H9 (cell line): Measurements from ENCODE around the gene SPSB3. TPM values are rescaled to one million over a fixed set of nuclear protein-coding genes. Genes with fewer than 3 reads are reported as not detected.

Source experiments
- DNase-seq: peaks from one replicate; pipeline ENCODE4 v3.0.0-alpha.2; 2017
- H2AFZ ChIP-seq: one replicate; pipeline ENCODE4 v1.6.1; 2013; ENCODE audit warnings: mild to moderate bottlenecking, low read length, control low read depth, moderate library complexity
- H2AK5ac ChIP-seq: 2 replicates; pipeline ENCODE4 v1.6.1; 2013; ENCODE audit warnings: low read length, control low read depth, mixed read lengths; ENCODE audit not compliant: insufficient read length
- H2BK120ac ChIP-seq: one replicate; pipeline ENCODE4 v1.6.1; 2013; ENCODE audit warnings: low read depth, mild to moderate bottlenecking, low read length, control low read depth, inconsistent platforms; ENCODE audit not compliant: poor library complexity, severe bottlenecking
- H2BK12ac ChIP-seq: 2 replicates; pipeline ENCODE4 v1.6.1; 2013; ENCODE audit warnings: low read length, control low read depth, mixed read lengths, low read depth; ENCODE audit not compliant: insufficient read length
- H2BK15ac ChIP-seq: 2 replicates; pipeline ENCODE4 v1.6.1; 2013; ENCODE audit warnings: low read depth, low read length, control low read depth
- H2BK20ac ChIP-seq: one replicate; pipeline ENCODE4 v1.6.1; 2013; ENCODE audit warnings: low read depth, mild to moderate bottlenecking, low read length, control low read depth, inconsistent platforms; ENCODE audit not compliant: poor library complexity, severe bottlenecking
- H2BK5ac ChIP-seq: 2 replicates; pipeline ENCODE4 v1.6.1; 2013; ENCODE audit warnings: low read length, control low read depth, mixed read lengths; ENCODE audit not compliant: insufficient read length
- H3K14ac ChIP-seq: 2 replicates; pipeline ENCODE4 v1.6.1; 2013; ENCODE audit warnings: low read length, control low read depth; ENCODE audit not compliant: insufficient read depth
- H3K18ac ChIP-seq: 2 replicates; pipeline ENCODE4 v1.6.1; 2013; ENCODE audit warnings: low read depth, mild to moderate bottlenecking, mixed read lengths, low read length, control low read depth; ENCODE audit not compliant: insufficient read length
- H3K23ac ChIP-seq: 2 replicates; pipeline ENCODE4 v1.6.1; 2013; ENCODE audit warnings: low read length, control low read depth, mixed read lengths, low read depth; ENCODE audit not compliant: insufficient read length
- H3K23me2 ChIP-seq: 2 replicates; pipeline ENCODE4 v1.6.1; 2013; ENCODE audit warnings: low read depth, mild to moderate bottlenecking, mixed read lengths, low read length, control low read depth; ENCODE audit not compliant: insufficient read length, poor library complexity, severe bottlenecking
- H3K27ac ChIP-seq: 2 replicates; pipeline ENCODE4 v1.5.1; 2013; ENCODE audit warnings: low read length, control low read depth, mixed read lengths, low read depth; ENCODE audit not compliant: insufficient read length
- H3K27me3 ChIP-seq: 2 replicates; pipeline ENCODE4 v1.6.1; 2013; ENCODE audit warnings: low read length, control low read depth, inconsistent platforms; ENCODE audit not compliant: insufficient read depth
- H3K4ac ChIP-seq: 2 replicates; pipeline ENCODE4 v1.6.1; 2013; ENCODE audit warnings: low read depth, mild to moderate bottlenecking, control low read depth, inconsistent platforms, low read length, moderate library complexity
- H3K4me1 ChIP-seq: 2 replicates; pipeline ENCODE4 v1.6.1; 2013; ENCODE audit warnings: low read length, control low read depth, inconsistent platforms; ENCODE audit not compliant: insufficient read depth
- H3K4me2 ChIP-seq: 2 replicates; pipeline ENCODE4 v1.6.1; 2013; ENCODE audit warnings: low read length, control low read depth, mixed read lengths; ENCODE audit not compliant: insufficient read length, insufficient read depth
- H3K56ac ChIP-seq: 2 replicates; pipeline ENCODE4 v1.6.1; 2013; ENCODE audit warnings: low read depth, mild to moderate bottlenecking, mixed read lengths, low read length, control low read depth; ENCODE audit not compliant: insufficient read length
- H3K79me1 ChIP-seq: 2 replicates; pipeline ENCODE4 v1.6.1; 2013; ENCODE audit warnings: low read depth, mild to moderate bottlenecking, moderate library complexity, low read length, control low read depth, inconsistent platforms; ENCODE audit not compliant: insufficient read depth, poor library complexity, severe bottlenecking
- H3K79me2 ChIP-seq: 2 replicates; pipeline ENCODE4 v1.6.1; 2013; ENCODE audit warnings: low read length, control low read depth, inconsistent platforms; ENCODE audit not compliant: insufficient read depth
- H3K9ac ChIP-seq: 2 replicates; pipeline ENCODE4 v1.6.1; 2013; ENCODE audit warnings: low read length, control low read depth, mixed read lengths; ENCODE audit not compliant: insufficient read length; ENCODE audit errors: extremely low read depth
- H3K9me3 ChIP-seq: one replicate; pipeline ENCODE4 v1.6.1; 2013; ENCODE audit warnings: low read depth, low read length, inconsistent platforms; ENCODE audit not compliant: control insufficient read depth
- H3T11ph ChIP-seq: one replicate; pipeline ENCODE4 v1.6.1; 2013; ENCODE audit warnings: mild to moderate bottlenecking, low read length, control low read depth, inconsistent platforms
- H4K20me1 ChIP-seq: one replicate; pipeline ENCODE4 v1.6.1; 2013; ENCODE audit not compliant: control insufficient read depth, insufficient read length, insufficient read depth
- H4K5ac ChIP-seq: 2 replicates; pipeline ENCODE4 v1.6.1; 2013; ENCODE audit warnings: low read depth, mild to moderate bottlenecking, mixed read lengths, low read length, control low read depth; ENCODE audit not compliant: insufficient read length
- H4K8ac ChIP-seq: replicated peaks from 2 replicates; pipeline ENCODE4 v1.6.1; 2013; ENCODE audit warnings: low read length, control low read depth, mixed read lengths, low read depth; ENCODE audit not compliant: insufficient read length
- H4K91ac ChIP-seq: 2 replicates; pipeline ENCODE4 v1.6.1; 2013; ENCODE audit warnings: low read depth, mild to moderate bottlenecking, moderate library complexity, mixed read lengths, low read length, control low read depth; ENCODE audit not compliant: insufficient read length
- H3K27ac Mint-ChIP-seq, 3 experiments: 2 replicates in 2 of 3; 3 replicates in 1 of 3; pipeline ENCODE4 v1.8.0; 2020 to 2021; ENCODE audit warnings: mixed read lengths in 3 of 3, mild to moderate bottlenecking in 1 of 3, moderate library complexity in 1 of 3
- H3K27me3 Mint-ChIP-seq: 2 replicates; pipeline ENCODE4 v1.8.0; 2021; ENCODE audit warnings: low read depth, mild to moderate bottlenecking, moderate library complexity, mixed read lengths
- H3K36me3 Mint-ChIP-seq, 3 experiments: 2 replicates in 2 of 3; 3 replicates in 1 of 3; pipeline ENCODE4 v1.8.0; 2020 to 2021; ENCODE audit warnings: low read depth in 3 of 3, mixed read lengths in 3 of 3; ENCODE audit not compliant: insufficient read depth in 1 of 3
- H3K4me1 Mint-ChIP-seq, 2 experiments: 2 replicates each; pipeline ENCODE4 v1.8.0; 2020; ENCODE audit warnings: mixed read lengths in 2 of 2
- H3K4me3 Mint-ChIP-seq, 2 experiments: 2 replicates in 1 of 2; 3 replicates in 1 of 2; pipeline ENCODE4 v1.8.0; 2020 to 2021; ENCODE audit warnings: mild to moderate bottlenecking in 2 of 2, mixed read lengths in 2 of 2, moderate library complexity in 1 of 2
- H3K9me3 Mint-ChIP-seq, 2 experiments: 2 replicates in 1 of 2; 3 replicates in 1 of 2; pipeline ENCODE4 v1.8.0; 2020; ENCODE audit warnings: mild to moderate bottlenecking in 2 of 2, mixed read lengths in 2 of 2, moderate library complexity in 1 of 2
- WGBS: extraction: QIAGEN DNeasy Blood & Tissue Kit; methylation state at CpG from one replicate; pipeline ENCODE4 v1.1.7; 2013; ENCODE audit warnings: missing lambda C conversion rate, low lambda C conversion rate, mixed read lengths; ENCODE audit not compliant: insufficient read length; ENCODE audit errors: extremely low coverage; 5-methylcytosine and 5-hydroxymethylcytosine counted together
- total RNA-seq: library from RNA; stranded (reverse); gene quantifications from 2 replicates; pipeline ENCODE4 v1.2.1, GENCODE V29; 2021
- TF ChIP-seq, protein P1 (sequence below): fragments of 200-600 bp; sonication (generic); conservative IDR thresholded peaks from 3 replicates; pipeline ENCODE4 v1.8.0; 2021; ENCODE audit warnings: antibody characterized with exemption, mild to moderate bottlenecking

Gene SPSB3
- total RNA-seq, 1 experiment from 2014 or later = 19.9 TPM

DNA sequence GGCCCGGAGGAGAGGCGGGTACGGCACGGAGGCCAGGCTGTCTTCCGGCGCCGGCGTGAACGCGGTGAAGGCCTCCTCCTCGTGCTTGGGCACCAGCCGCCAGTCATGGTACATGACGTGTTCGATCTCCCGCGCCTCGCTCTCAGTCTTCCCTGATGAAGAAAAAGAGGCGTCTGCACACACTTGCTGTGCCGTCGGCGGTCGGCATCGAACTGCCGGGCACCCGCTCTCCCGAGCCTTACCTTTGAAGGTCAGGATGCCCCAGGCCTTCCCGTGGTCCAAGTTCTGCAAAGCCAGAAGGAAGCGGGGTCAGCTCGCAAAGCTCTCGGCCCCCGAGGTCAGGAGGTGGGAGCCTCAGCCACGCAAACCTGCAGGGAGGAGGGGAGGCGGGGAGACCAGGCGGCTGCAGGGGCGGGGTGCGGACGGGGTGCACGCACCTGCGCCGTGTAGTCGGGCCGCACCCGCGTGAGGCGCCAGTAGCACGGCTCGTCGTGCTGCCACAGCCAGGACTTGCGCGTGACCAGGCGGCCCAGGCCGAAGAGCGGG, 9.9 kb downstream of the SPSB3 start, which contains the start of gene EME2:
TSS of gene EME2 (plus strand) at position 449 of the 546 bp plus-strand sequence. CDS start 418 bp downstream, outside the sequence.
- Histone ChIP-seq H3K27me3 (no peaks in the 10 kb centered on the region), H3K56ac (no peak within 1 kb of the TSS), H3K4ac (no peak within 1 kb of the TSS), H3K14ac (peak within 1 kb of the TSS; percentile 79), H3K23ac (no peak within 1 kb of the TSS), H3K4me1 (no peaks in the 10 kb centered on the region), H2BK20ac (no peak within 1 kb of the TSS), H3K18ac (peak within 1 kb of the TSS; percentile 44), H4K8ac (no peak within 1 kb of the TSS), H3K79me2 (no peaks in the 10 kb centered on the region; the same call in 1 of the 2 replicates), H3K4me2 (peak within 1 kb of the TSS; percentile 64), H2BK5ac (no peak within 1 kb of the TSS), H4K20me1 (no peaks in the 10 kb centered on the region), H4K5ac (no peak within 1 kb of the TSS), H2BK15ac (no peak within 1 kb of the TSS), H2AK5ac (no peak within 1 kb of the TSS), H3K79me1 (peaks cover 5% of the 10 kb centered on the region), H2BK120ac (no peak within 1 kb of the TSS), H3K9me3 (no peaks in the 10 kb centered on the region), H2AFZ (no peak within 1 kb of the TSS), H2BK12ac (no peak within 1 kb of the TSS), H3K27ac (no peak within 1 kb of the TSS), H4K91ac (no peak within 1 kb of the TSS), H3K9ac (peak within 1 kb of the TSS; percentile 66), H3T11ph (no peak within 1 kb of the TSS), H3K23me2 (peaks cover 9% of the 10 kb centered on the region)
- no peak for DNase-seq
- TF ChIP-seq, protein P1, sequence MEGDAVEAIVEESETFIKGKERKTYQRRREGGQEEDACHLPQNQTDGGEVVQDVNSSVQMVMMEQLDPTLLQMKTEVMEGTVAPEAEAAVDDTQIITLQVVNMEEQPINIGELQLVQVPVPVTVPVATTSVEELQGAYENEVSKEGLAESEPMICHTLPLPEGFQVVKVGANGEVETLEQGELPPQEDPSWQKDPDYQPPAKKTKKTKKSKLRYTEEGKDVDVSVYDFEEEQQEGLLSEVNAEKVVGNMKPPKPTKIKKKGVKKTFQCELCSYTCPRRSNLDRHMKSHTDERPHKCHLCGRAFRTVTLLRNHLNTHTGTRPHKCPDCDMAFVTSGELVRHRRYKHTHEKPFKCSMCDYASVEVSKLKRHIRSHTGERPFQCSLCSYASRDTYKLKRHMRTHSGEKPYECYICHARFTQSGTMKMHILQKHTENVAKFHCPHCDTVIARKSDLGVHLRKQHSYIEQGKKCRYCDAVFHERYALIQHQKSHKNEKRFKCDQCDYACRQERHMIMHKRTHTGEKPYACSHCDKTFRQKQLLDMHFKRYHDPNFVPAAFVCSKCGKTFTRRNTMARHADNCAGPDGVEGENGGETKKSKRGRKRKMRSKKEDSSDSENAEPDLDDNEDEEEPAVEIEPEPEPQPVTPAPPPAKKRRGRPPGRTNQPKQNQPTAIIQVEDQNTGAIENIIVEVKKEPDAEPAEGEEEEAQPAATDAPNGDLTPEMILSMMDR = no peak
- H3K9me3 Mint-ChIP-seq = no peaks in the 10 kb centered on the region
- no CpG with 5 or more reads among the region's 53 CpGs for WGBS
- peaks cover 9 to 47% (median 28%) of the 10 kb centered on the region in 3 experiments; a peak in 6 of 7 replicates for H3K36me3 Mint-ChIP-seq
- no peaks in the 10 kb centered on the region; the same call in 1 of the 2 replicates for H3K27me3 Mint-ChIP-seq
- H3K4me3 Mint-ChIP-seq = peak within 1 kb of the TSS; percentile 95 to 98
- H3K27ac Mint-ChIP-seq = peak within 1 kb of the TSS; percentile 98 to 99 (median 99); a peak in 6 of 7 replicates
- peaks cover 3 to 19% of the 10 kb centered on the region in 2 experiments for H3K4me1 Mint-ChIP-seq
